ENCODE measurements around the gene FBXW10B.
"Not testable (repeated sequence)": the region's sequence is repeated elsewhere in the genome, so short reads cannot be mapped to it uniquely, and the experiment has no call there.

Gene FBXW10B

GRCh38 chr17:15629991-15630390, 10.5 kb upstream of the FBXW10B start:
- not testable (repeated sequence) for H3K4me1 ChIP-seq (ENCODE audit: control insufficient read depth, insufficient read depth, low read length, poor library complexity, severe bottlenecking); H3K27ac ChIP-seq (ENCODE audit: low read depth, low read length, severe bottlenecking); H3K4me3 ChIP-seq (ENCODE audit: extremely low read depth, insufficient read depth, low read length, poor library complexity, severe bottlenecking); H3K9me3 ChIP-seq (ENCODE audit: control insufficient read depth, low read length); H3K36me3 ChIP-seq (ENCODE audit: control insufficient read depth, insufficient read depth, low read length)
- 89 to 97% methylated on average over 4 to 6 of the region's 7 CpGs for WGBS, 2 experiments (ENCODE audit: insufficient coverage in 2 of 2)

GRCh38 chr17:15623661-15624209, 4.2 kb upstream of the FBXW10B start:
- not testable (repeated sequence) for H3K4me3 ChIP-seq (ENCODE audit: extremely low read depth, insufficient read depth, low read length, poor library complexity, severe bottlenecking); H3K36me3 ChIP-seq (ENCODE audit: control insufficient read depth, insufficient read depth, low read length); H3K4me1 ChIP-seq (ENCODE audit: control insufficient read depth, insufficient read depth, low read length, poor library complexity, severe bottlenecking); H3K27ac ChIP-seq (ENCODE audit: low read depth, low read length, severe bottlenecking); H3K9me3 ChIP-seq (ENCODE audit: control insufficient read depth, low read length)
- WGBS, 2 experiments (ENCODE audit: insufficient coverage in 2 of 2): 100% methylated on average over 1 of the region's 3 CpGs; no CpG with 5 or more reads in 1 of the 2 experiments

- not testable (repeated sequence) for H3K9me3 ChIP-seq (ENCODE audit: control insufficient read depth, low read length); H3K4me1 ChIP-seq (ENCODE audit: control insufficient read depth, insufficient read depth, low read length, poor library complexity, severe bottlenecking); H3K27ac ChIP-seq (ENCODE audit: low read depth, low read length, severe bottlenecking); H3K4me3 ChIP-seq (ENCODE audit: extremely low read depth, insufficient read depth, low read length, poor library complexity, severe bottlenecking); H3K36me3 ChIP-seq (ENCODE audit: control insufficient read depth, insufficient read depth, low read length)
- 90 to 100% methylated on average over 2 of the region's 4 CpGs for WGBS, 2 experiments (ENCODE audit: insufficient coverage in 2 of 2)
These were observed 3.8 kb upstream of the FBXW10B start for GRCh38 chr17:15623255-15623654.

- not testable (repeated sequence) for H3K9me3 ChIP-seq (ENCODE audit: control insufficient read depth, low read length); H3K4me3 ChIP-seq (ENCODE audit: extremely low read depth, insufficient read depth, low read length, poor library complexity, severe bottlenecking); H3K27ac ChIP-seq (ENCODE audit: low read depth, low read length, severe bottlenecking); H3K36me3 ChIP-seq (ENCODE audit: control insufficient read depth, insufficient read depth, low read length); H3K4me1 ChIP-seq (ENCODE audit: control insufficient read depth, insufficient read depth, low read length, poor library complexity, severe bottlenecking)
- 83% methylated on average over 1 of the region's 8 CpGs; no CpG with 5 or more reads in 1 of the 2 experiments for WGBS, 2 experiments (ENCODE audit: insufficient coverage in 2 of 2)
These were observed 2.6 kb upstream of the FBXW10B start for GRCh38 chr17:15622124-15622523.

- H3K4me3 ChIP-seq (ENCODE audit: extremely low read depth, insufficient read depth, low read length, poor library complexity, severe bottlenecking); H3K27ac ChIP-seq (ENCODE audit: low read depth, low read length, severe bottlenecking); H3K4me1 ChIP-seq (ENCODE audit: control insufficient read depth, insufficient read depth, low read length, poor library complexity, severe bottlenecking); H3K36me3 ChIP-seq (ENCODE audit: control insufficient read depth, insufficient read depth, low read length); H3K9me3 ChIP-seq (ENCODE audit: control insufficient read depth, low read length): not testable (repeated sequence)
- WGBS, 2 experiments (ENCODE audit: insufficient coverage in 2 of 2): no CpG with 5 or more reads among the region's 4 CpGs
These were observed 2.7 kb downstream of the FBXW10B start for GRCh38 chr17:15616828-15617227.

GRCh38 chr17:15615850-15616249, 3.7 kb downstream of the FBXW10B start:
- not testable (repeated sequence) for H3K9me3 ChIP-seq (ENCODE audit: control insufficient read depth, low read length); H3K4me3 ChIP-seq (ENCODE audit: extremely low read depth, insufficient read depth, low read length, poor library complexity, severe bottlenecking); H3K27ac ChIP-seq (ENCODE audit: low read depth, low read length, severe bottlenecking); H3K4me1 ChIP-seq (ENCODE audit: control insufficient read depth, insufficient read depth, low read length, poor library complexity, severe bottlenecking); H3K36me3 ChIP-seq (ENCODE audit: control insufficient read depth, insufficient read depth, low read length)
- WGBS, 2 experiments (ENCODE audit: insufficient coverage in 2 of 2): 100% methylated on average over 2 of the region's 6 CpGs; no CpG with 5 or more reads in 1 of the 2 experiments

- H3K4me3 ChIP-seq (ENCODE audit: extremely low read depth, insufficient read depth, low read length, poor library complexity, severe bottlenecking); H3K4me1 ChIP-seq (ENCODE audit: control insufficient read depth, insufficient read depth, low read length, poor library complexity, severe bottlenecking); H3K27ac ChIP-seq (ENCODE audit: low read depth, low read length, severe bottlenecking); H3K36me3 ChIP-seq (ENCODE audit: control insufficient read depth, insufficient read depth, low read length); H3K9me3 ChIP-seq (ENCODE audit: control insufficient read depth, low read length): not testable (repeated sequence)
- no CpG with 5 or more reads among the region's 1 CpG for WGBS, 2 experiments (ENCODE audit: insufficient coverage in 2 of 2)
These were observed 6.4 kb downstream of the FBXW10B start for GRCh38 chr17:15613111-15613510.

GRCh38 chr17:15592960-15593359, 26.5 kb downstream of the FBXW10B start:
- WGBS, 2 experiments (ENCODE audit: insufficient coverage in 2 of 2): 90% methylated on average over 2 of the region's 8 CpGs; no CpG with 5 or more reads in 1 of the 2 experiments
- H3K27ac ChIP-seq (ENCODE audit: low read depth, low read length, severe bottlenecking); H3K36me3 ChIP-seq (ENCODE audit: control insufficient read depth, insufficient read depth, low read length): not testable (repeated sequence)

GRCh38 chr17:15591986-15592385, 27.5 kb downstream of the FBXW10B start:
- not testable (repeated sequence) for H3K27ac ChIP-seq (ENCODE audit: low read depth, low read length, severe bottlenecking); H3K36me3 ChIP-seq (ENCODE audit: control insufficient read depth, insufficient read depth, low read length); H3K4me3 ChIP-seq (ENCODE audit: extremely low read depth, insufficient read depth, low read length, poor library complexity, severe bottlenecking); H3K4me1 ChIP-seq (ENCODE audit: control insufficient read depth, insufficient read depth, low read length, poor library complexity, severe bottlenecking); H3K9me3 ChIP-seq (ENCODE audit: control insufficient read depth, low read length)
- WGBS, 2 experiments (ENCODE audit: insufficient coverage in 2 of 2): no CpG with 5 or more reads among the region's 5 CpGs

More at GRCh38 chr17:15592960-15593359, 26.5 kb downstream of the FBXW10B start:
- not testable (repeated sequence) for H3K4me1 ChIP-seq (ENCODE audit: control insufficient read depth, insufficient read depth, low read length, poor library complexity, severe bottlenecking); H3K9me3 ChIP-seq (ENCODE audit: control insufficient read depth, low read length); H3K4me3 ChIP-seq (ENCODE audit: extremely low read depth, insufficient read depth, low read length, poor library complexity, severe bottlenecking)

GRCh38 chr17:15590844-15591243, 28.7 kb downstream of the FBXW10B start:
- 100% methylated on average over 1 of the region's 1 CpG; no CpG with 5 or more reads in 1 of the 2 experiments for WGBS, 2 experiments (ENCODE audit: insufficient coverage in 2 of 2)
- not testable (repeated sequence) for H3K4me3 ChIP-seq (ENCODE audit: extremely low read depth, insufficient read depth, low read length, poor library complexity, severe bottlenecking); H3K9me3 ChIP-seq (ENCODE audit: control insufficient read depth, low read length); H3K4me1 ChIP-seq (ENCODE audit: control insufficient read depth, insufficient read depth, low read length, poor library complexity, severe bottlenecking); H3K27ac ChIP-seq (ENCODE audit: low read depth, low read length, severe bottlenecking); H3K36me3 ChIP-seq (ENCODE audit: control insufficient read depth, insufficient read depth, low read length)

- H3K9me3 ChIP-seq (ENCODE audit: control insufficient read depth, low read length); H3K27ac ChIP-seq (ENCODE audit: low read depth, low read length, severe bottlenecking); H3K4me1 ChIP-seq (ENCODE audit: control insufficient read depth, insufficient read depth, low read length, poor library complexity, severe bottlenecking); H3K4me3 ChIP-seq (ENCODE audit: extremely low read depth, insufficient read depth, low read length, poor library complexity, severe bottlenecking); H3K36me3 ChIP-seq (ENCODE audit: control insufficient read depth, insufficient read depth, low read length): not testable (repeated sequence)
- 82 to 93% methylated on average over 2 to 5 of the region's 17 CpGs for WGBS, 2 experiments (ENCODE audit: insufficient coverage in 2 of 2)
These were observed 29.7 kb downstream of the FBXW10B start for GRCh38 chr17:15589544-15590536.
